Psoas muscle (tissue), 8 donors: ENCODE data around the gene EIF3I. TPM values are rescaled to one million over a fixed set of nuclear protein-coding genes. Genes with fewer than 3 reads are reported as not detected.

Experiments
- ATAC-seq, 4 donors: fragments of 200-7000 bp; cut with Tn5 transposase; one replicate each; pipeline ENCODE4 v1.9.1; 2020; ENCODE audit warnings: moderate library complexity in 3 of 4, mild to moderate bottlenecking in 2 of 4
- DNase-seq, 2 donors: peaks; one replicate each; pipeline ENCODE4 v3.0.0-alpha.2; 2020
- H3K27ac ChIP-seq: fragments of 200-600 bp; one replicate; pipeline ENCODE4 v1.8.0; 2022
- H3K27me3 ChIP-seq, 3 donors: fragments of 200-600 bp in 1 of 3; one replicate each; pipeline versions ENCODE4 v1.6.1 to v1.8.0; 2013 to 2022; ENCODE audit warnings: low read length in 2 of 3, mild to moderate bottlenecking in 2 of 3, moderate library complexity in 1 of 3; ENCODE audit not compliant: insufficient read depth in 3 of 3
- H3K36me3 ChIP-seq, 2 donors: fragments of 200-600 bp in 1 of 2; one replicate each; pipeline versions ENCODE4 v1.6.1 to v1.8.0; 2013 to 2022; ENCODE audit warnings: low read depth in 1 of 2, mild to moderate bottlenecking in 1 of 2, moderate library complexity in 1 of 2; ENCODE audit not compliant: insufficient read depth in 1 of 2
- H3K4me1 ChIP-seq: fragments of 200-600 bp; one replicate; pipeline ENCODE4 v1.8.0; 2022
- H3K4me3 ChIP-seq: fragments of 200-600 bp; one replicate; pipeline ENCODE4 v1.8.0; 2022; ENCODE audit warnings: mild to moderate bottlenecking
- H3K9me3 ChIP-seq: fragments of 200-600 bp; one replicate; pipeline ENCODE4 v1.8.0; 2022
- CTCF ChIP-seq: fragments of 200-600 bp; IDR thresholded peaks from one replicate; pipeline ENCODE4 v1.8.0; 2022; ENCODE audit warnings: antibody characterized with exemption
- WGBS, 3 donors: extraction: QIAGEN DNeasy Blood & Tissue Kit; methylation state at CpG; one replicate each; pipeline versions ENCODE4 v1.1.6 to v1.1.7; 2013; 5-methylcytosine and 5-hydroxymethylcytosine counted together
- intact Hi-C, 2 donors: fragments of 100-400 bp; cut with DNase I; formaldehyde crosslinking; loops; one replicate each; pipeline versions ENCODE4 v1.11.0 to v1.14.2; 2022
- polyA plus RNA-seq, 3 donors: library from polyadenylated mRNA; stranded (reverse); fragments of 200-250 nt; gene quantifications; one replicate each; pipeline ENCODE4 v1.2.3, GENCODE V29; 2013
- total RNA-seq, 4 donors: library from RNA; stranded (reverse); fragmentation: NEBNext Ultra II Directional in 2 of 4; extraction: Animal tissue kit (Norgen Biotek cat#: 25700) in 2 of 4; gene quantifications; one replicate each; pipeline versions ENCODE4 v1.2.1 to v1.2.4, GENCODE V29; 2021 to 2023
- donor health status: healthy with polysubstance abuse.
- donor health status: DM: no; HTN: no; CAD: no; lungs with moderate emphysema.
- donor health status: Bipolar disorder and iron deficiency.
- donor health status: healthy.
- donor health status: DM: yes; HTN: yes; CAD: no.
- donor health status: DM: no; HTN: no; CAD: no.
- donor health status: DM: no; HTN: no; CAD: no.
- donor health status: DM: yes; HTN: yes; CAD: no.

The EIF3I gene
- total and polyA plus RNA-seq, 7 donors: 174 to 506 (median 238) TPM

GRCh38 chr1:32192220-32192948 is 29.8 kb upstream of the EIF3I start:
- Histone ChIP-seq H3K27ac (no peak overlapping the region), H3K36me3 (peaks cover 38 to 98% of the 10 kb centered on the region in 2 donors), H3K27me3 (no peaks in the 10 kb centered on the region), H3K4me3 (no peak overlapping the region), H3K9me3 (no peaks in the 10 kb centered on the region), H3K4me1 (peaks cover 15% of the 10 kb centered on the region)
- DNase-seq (peak in 1 of 2 donors; percentile 48), ATAC-seq (no peak)
- intact Hi-C loops: no loop called here
- WGBS, 3 donors: 91 to 95% (median 92%) methylated on average over 8 of the region's 8 CpGs
- TF ChIP-seq CTCF: no peak

- ATAC-seq: no peak
- DNase-seq: peak in 1 of 2 donors; percentile 37
- peaks cover 41% of the 10 kb centered on the region for H3K4me1 ChIP-seq
- H3K4me3 ChIP-seq: no peak overlapping the region
- no peaks in the 10 kb centered on the region for H3K9me3 ChIP-seq
- no peaks in the 10 kb centered on the region for H3K27me3 ChIP-seq
- TF ChIP-seq CTCF: no peak
- peaks cover 28 to 84% of the 10 kb centered on the region in 2 donors for H3K36me3 ChIP-seq
- H3K27ac ChIP-seq: peak overlapping the region; percentile 94
- WGBS, 3 donors: 87 to 96% (median 91%) methylated on average over 6 of the region's 6 CpGs
- intact Hi-C loops: no loop called here
Observed at GRCh38 chr1:32194984-32195383, 27.2 kb upstream of the EIF3I start.

GRCh38 chr1:32195531-32195930 is 26.7 kb upstream of the EIF3I start:
- TF ChIP-seq CTCF: no peak
- Histone ChIP-seq H3K9me3 (no peaks in the 10 kb centered on the region), H3K27me3 (no peaks in the 10 kb centered on the region), H3K4me3 (no peak overlapping the region), H3K36me3 (peaks cover 26 to 78% of the 10 kb centered on the region in 2 donors), H3K4me1 (peaks cover 42% of the 10 kb centered on the region), H3K27ac (peak overlapping the region; percentile 94)
- DNase-seq (peak in 1 of 2 donors; percentile 40), ATAC-seq (no peak)
- intact Hi-C loops: no loop called here
- WGBS, 3 donors: 76 to 80% (median 78%) methylated on average over 3 of the region's 3 CpGs

GRCh38 chr1:32195972-32196823 is 26.0 kb upstream of the EIF3I start:
- Histone ChIP-seq H3K27ac (peak overlapping the region; percentile 94), H3K4me3 (no peak overlapping the region), H3K9me3 (no peaks in the 10 kb centered on the region), H3K36me3 (peaks cover 26 to 72% of the 10 kb centered on the region in 2 donors), H3K4me1 (peaks cover 43% of the 10 kb centered on the region), H3K27me3 (no peaks in the 10 kb centered on the region)
- intact Hi-C loops: no loop called here
- ATAC-seq: no peak
- peak in 1 of 2 donors; percentile 20 for DNase-seq
- TF ChIP-seq CTCF: no peak
